Stimulated activated CD8-positive, alpha-beta memory T cell treated with anti-CD3 and anti-CD28 coated beads, Interleukin-7, amount 100 ng/mL, for 48 hours (primary cell): ENCODE data around the gene UBASH3B.

Experiments used
- DNase-seq, 2 donors: peaks; one replicate each; pipeline ENCODE4 v3.0.0-alpha.2; 2020; ENCODE audit warnings: low read depth in 1 of 2; ENCODE audit errors: extremely low read depth in 1 of 2

The UBASH3B gene

GRCh38 chr11:122778148-122778547 lies 122.6 kb downstream of the UBASH3B start:
- DNase-seq = no peak

DNA sequence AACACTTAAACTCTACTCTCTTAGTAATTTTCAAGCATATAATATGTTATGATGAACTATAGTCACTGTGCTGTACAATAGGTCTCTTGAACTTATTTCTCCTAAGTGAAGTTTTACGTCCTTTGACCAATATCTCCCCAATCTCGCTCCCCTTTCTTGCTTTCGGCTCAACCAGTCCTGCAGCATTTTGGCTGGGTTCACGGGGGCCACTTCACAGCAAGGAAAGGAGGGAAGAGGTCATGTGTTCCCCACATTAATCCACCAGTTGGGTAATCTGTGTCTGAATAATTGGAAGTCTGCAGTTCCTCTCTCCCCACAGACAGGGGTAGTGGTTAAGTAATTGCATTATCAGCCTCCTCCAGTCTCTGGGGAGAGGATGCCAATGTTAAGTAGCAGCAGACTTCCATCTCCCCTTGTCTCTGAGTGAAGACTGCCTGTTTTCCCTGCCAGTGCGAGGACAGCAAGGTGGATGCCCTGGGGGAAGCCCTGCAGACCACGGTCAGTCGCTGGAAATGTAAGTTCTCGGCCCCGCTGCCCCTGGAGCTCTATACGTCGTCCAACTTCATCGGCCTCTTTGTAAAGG lies 123.6 kb downstream of the UBASH3B start:
- no peak for DNase-seq

- no peak for DNase-seq
Observed at GRCh38 chr11:122780296-122780949, 124.9 kb downstream of the UBASH3B start.

- peak; percentile 41 to 54 for DNase-seq
Observed at GRCh38 chr11:122781378-122782195, 126.1 kb downstream of the UBASH3B start.

DNA sequence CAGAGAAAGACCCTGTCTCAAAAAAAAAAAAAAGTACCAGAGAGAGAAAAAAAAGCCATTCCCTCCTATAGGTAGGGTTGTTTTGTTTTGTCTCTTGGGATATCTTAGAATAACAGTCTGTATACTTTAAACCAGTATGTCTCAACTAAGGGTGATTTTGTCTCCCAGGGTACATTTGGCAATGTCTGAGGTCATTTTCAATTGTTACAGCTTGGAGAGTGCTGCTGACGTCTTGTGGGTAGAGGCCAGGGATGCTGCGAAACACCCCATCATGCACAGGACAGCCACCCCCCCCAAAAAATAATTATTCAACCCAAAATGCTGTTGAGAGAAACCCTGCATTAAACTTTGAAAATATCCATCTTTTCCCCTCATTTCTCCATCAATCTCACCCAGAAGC lies 126.7 kb downstream of the UBASH3B start:
- no peak for DNase-seq

GRCh38 chr11:122784325-122784955 lies 128.9 kb downstream of the UBASH3B start:
- no peak for DNase-seq

- DNase-seq = no peak
Observed at GRCh38 chr11:122785031-122785541, 129.6 kb downstream of the UBASH3B start.

DNA sequence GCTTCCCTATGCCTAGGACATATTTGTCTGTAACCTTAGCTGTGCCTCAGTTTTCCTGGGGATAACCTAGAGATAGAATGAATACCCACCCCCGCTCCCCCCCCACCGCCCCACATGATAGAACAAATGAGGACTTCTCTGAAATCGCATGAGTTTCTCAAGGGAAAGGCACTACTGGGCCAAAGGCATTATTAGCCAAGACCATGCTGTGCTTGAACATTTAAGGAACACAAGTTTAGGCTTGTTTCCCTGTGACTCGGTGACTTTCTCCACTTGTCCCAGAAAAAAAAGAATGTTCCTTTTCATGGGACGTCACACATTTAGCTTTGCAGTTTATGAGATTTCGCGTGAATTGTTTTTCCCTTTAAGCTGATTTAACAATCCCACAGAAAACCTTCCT lies 131.4 kb downstream of the UBASH3B start:
- DNase-seq = no peak

- no peak for DNase-seq
Observed at GRCh38 chr11:122788781-122789535, 133.4 kb downstream of the UBASH3B start.

DNA sequence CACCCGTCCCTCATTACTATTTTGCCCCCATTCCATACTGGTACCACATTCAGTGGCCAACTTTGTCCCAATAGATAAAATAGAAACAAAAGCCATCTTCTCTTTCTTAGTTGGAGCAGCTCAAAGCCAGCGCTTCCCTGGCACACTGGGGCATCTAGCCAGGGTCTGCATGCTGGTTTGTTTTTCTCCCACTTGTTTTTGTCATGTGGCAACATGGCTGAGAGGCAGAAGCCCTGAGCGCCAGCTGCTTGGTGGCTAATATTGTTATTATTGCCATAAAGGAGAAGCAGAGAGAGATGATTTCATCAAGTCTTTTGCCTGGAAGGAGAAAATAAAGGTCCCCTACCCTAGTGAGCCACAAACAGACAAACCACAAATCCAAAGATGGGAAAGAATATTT lies 134.4 kb downstream of the UBASH3B start:
- no peak for DNase-seq

DNA sequence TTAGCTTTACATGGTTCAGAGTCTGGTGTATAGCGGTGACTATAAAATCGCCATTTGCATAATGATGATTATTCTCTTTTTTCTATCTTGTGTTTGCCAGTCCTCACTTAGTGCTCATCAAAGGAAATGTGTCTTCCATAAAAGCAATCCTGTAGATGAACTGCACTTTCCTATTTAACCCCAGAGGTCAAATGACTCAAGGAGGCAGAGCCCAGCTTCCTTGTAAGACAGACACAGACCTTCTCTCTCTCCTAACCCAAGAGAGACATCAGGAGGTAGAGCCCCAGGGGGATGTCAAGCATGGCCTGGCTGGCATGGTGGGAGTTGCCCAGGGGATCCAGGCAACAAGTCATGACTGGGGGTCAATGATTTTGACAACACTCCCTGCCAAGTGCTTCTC lies 135.9 kb downstream of the UBASH3B start:
- DNase-seq = no peak

GRCh38 chr11:122791836-122792235 lies 136.3 kb downstream of the UBASH3B start:
- DNase-seq = no peak

GRCh38 chr11:122793515-122793914 lies 138.0 kb downstream of the UBASH3B start:
- DNase-seq = no peak

DNA sequence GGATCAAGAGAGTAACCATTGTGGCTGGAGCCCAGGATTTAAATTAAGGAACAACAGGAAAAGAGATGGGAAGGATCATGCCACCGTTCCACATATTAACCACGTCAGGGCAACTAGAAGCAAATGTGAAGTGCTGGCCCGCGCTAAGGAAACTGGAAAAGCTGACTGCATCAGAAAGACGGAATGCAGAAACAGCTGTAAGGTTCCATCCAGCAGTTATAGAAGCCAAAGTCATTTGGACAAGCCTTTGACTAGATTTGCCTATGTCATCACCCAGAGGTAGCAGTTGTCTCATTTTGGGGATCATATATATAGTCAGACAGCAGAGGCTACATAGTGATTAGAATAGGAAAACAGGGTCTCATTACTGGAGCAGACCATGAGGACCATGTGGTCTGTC lies 139.8 kb downstream of the UBASH3B start:
- DNase-seq = no peak

- DNase-seq = peak; percentile 22 to 53
Observed at GRCh38 chr11:122796128-122796717, 140.7 kb downstream of the UBASH3B start.

DNA sequence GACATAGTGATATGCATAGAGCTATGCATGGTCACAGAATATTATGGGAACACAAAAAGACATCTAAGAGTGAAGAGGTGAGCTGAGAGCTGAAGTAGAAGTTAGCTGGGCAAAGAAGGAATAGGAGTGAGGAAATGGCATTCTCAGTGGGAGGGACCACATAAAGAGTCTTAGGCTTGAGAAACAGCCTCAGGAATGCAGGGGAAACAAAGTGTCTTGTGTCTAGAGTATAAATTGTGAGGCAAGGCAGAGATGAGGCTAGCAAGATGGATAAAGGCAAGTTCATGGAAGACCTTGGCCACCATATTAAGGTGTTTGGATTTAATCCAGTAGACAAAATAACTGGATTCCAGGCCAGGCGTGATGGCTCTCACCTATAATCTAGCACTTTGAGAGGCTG lies 142.1 kb downstream of the UBASH3B start:
- DNase-seq = no peak

- DNase-seq = no peak
Observed at GRCh38 chr11:122799406-122800105, 144.0 kb downstream of the UBASH3B start.

- DNase-seq = no peak
Observed at GRCh38 chr11:122802876-122803275, 147.4 kb downstream of the UBASH3B start.

DNA sequence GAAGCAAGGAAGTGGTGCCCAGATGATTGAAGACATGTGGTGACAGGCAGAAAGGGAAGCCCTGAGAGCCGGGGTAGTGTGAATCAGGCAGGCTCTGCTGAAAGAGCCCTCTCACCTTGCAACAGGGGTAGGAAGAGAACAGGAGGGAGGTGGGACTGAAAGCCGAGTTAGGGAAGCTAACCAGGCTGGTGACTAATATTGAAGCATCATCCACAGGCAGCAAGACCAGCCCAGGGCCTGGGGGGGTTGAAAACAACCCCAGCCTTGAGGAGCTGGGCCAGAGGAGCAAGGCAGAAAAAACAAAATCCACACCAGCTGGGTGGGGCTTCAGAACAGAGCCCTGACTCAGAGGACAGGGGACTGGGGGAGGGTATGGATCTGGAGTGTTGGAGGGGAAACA lies 147.8 kb downstream of the UBASH3B start:
- no peak for DNase-seq

- DNase-seq = no peak
Observed at GRCh38 chr11:122803716-122804115, 148.2 kb downstream of the UBASH3B start.
